Smooth muscle cell (in vitro differentiated cells): ENCODE measurements around the gene SPATA9. TPM values are rescaled to one million over a fixed set of nuclear protein-coding genes. Genes with fewer than 3 reads are reported as not detected.

Experiments used
- DNase-seq: peaks from one replicate; lab custom pipeline; 2025; ENCODE audit not compliant: unreplicated experiment; lab: John Stamatoyannopoulos, UW
- H2AFZ ChIP-seq: fragments of 200-600 bp; sonication (generic); 2 replicates; pipeline ENCODE4 v1.6.0; 2016; ENCODE audit warnings: antibody characterized with exemption, low read depth, mild to moderate bottlenecking
- H3F3A ChIP-seq: fragments of 200-600 bp; sonication (generic); 2 replicates; pipeline ENCODE4 v1.6.0; 2017; ENCODE audit warnings: antibody characterized with exemption, low read depth
- H3K27ac ChIP-seq: fragments of 200-600 bp; sonication (generic); 2 replicates; pipeline ENCODE4 v1.5.1; 2016; ENCODE audit warnings: low read depth, mild to moderate bottlenecking
- H3K27me3 ChIP-seq: fragments of 200-600 bp; sonication (generic); 2 replicates; pipeline ENCODE4 v1.6.1; 2016; ENCODE audit warnings: low read depth, mild to moderate bottlenecking
- H3K36me3 ChIP-seq: fragments of 200-600 bp; sonication (generic); 2 replicates; pipeline ENCODE4 v1.5.1; 2016; ENCODE audit warnings: low read depth
- H3K4me1 ChIP-seq: fragments of 200-600 bp; sonication (generic); 2 replicates; pipeline ENCODE4 v1.5.1; 2016; ENCODE audit warnings: low read depth
- H3K4me2 ChIP-seq: fragments of 200-600 bp; sonication (generic); 2 replicates; pipeline ENCODE4 v1.6.0; 2016; ENCODE audit warnings: mild to moderate bottlenecking
- H3K4me3 ChIP-seq: fragments of 200-600 bp; sonication (generic); 2 replicates; pipeline ENCODE4 v1.5.1; 2016; ENCODE audit warnings: mild to moderate bottlenecking
- H3K79me2 ChIP-seq: fragments of 200-600 bp; sonication (generic); 2 replicates; pipeline ENCODE4 v1.6.0; 2016; ENCODE audit warnings: low read depth, mild to moderate bottlenecking
- H3K9ac ChIP-seq: fragments of 200-600 bp; sonication (generic); 2 replicates; pipeline ENCODE4 v1.6.0; 2016; ENCODE audit warnings: low read depth
- H3K9me3 ChIP-seq: fragments of 200-600 bp; sonication (generic); replicated peaks from 2 replicates; pipeline ENCODE4 v1.5.1; 2016; ENCODE audit warnings: low read depth
- H4K20me1 ChIP-seq: fragments of 200-600 bp; sonication (generic); 2 replicates; pipeline ENCODE4 v1.6.0; 2016; ENCODE audit warnings: low read depth
- WGBS: methylation state at CpG from one replicate; pipeline ENCODE4 v1.1.7; 2016; ENCODE audit warnings: low lambda C conversion rate; 5-methylcytosine and 5-hydroxymethylcytosine counted together
- polyA plus RNA-seq: library from polyadenylated mRNA; unstranded; fragments of >200 nt; fragmentation: Nextera tagmentation; extraction: Ambion mirVana; gene quantifications from 2 replicates; pipeline ENCODE4 v1.2.1, GENCODE V29; 2016
- total RNA-seq: library from RNA; depleted of rRNA; stranded (reverse); fragments of >200 nt; gene quantifications from 2 replicates; pipeline ENCODE4 v1.2.3, GENCODE V29; 2014
- TF ChIP-seq, protein P1 (sequence below): fragments of 200-600 bp; sonication (generic); IDR thresholded peaks from 2 replicates; pipeline ENCODE4 v1.5.1; 2017; ENCODE audit warnings: borderline replicate concordance, mild to moderate bottlenecking, antibody characterized with exemption; ENCODE audit not compliant: insufficient read depth, poor library complexity, severe bottlenecking

Gene SPATA9
- total and polyA plus RNA-seq, 2 experiments from 2014 or later, result not detected

DNA sequence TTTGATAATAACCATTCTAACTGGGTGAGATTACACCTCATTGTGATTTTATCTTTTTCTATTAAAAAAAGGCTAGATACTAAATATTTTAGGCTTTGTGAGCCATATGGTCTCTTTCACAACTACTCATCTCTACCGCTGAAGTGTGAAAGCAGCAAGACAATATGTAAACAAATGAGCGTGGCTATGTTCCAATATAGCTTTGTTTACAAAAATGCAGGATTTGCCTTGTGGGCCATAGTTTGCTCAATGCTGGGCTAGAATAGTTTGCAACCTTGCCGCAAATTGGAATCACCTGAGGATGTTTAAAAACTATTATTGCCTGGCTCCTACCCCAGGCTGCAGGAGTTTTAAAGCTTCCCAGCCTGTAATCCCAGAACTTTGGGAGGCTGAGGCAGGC is 73.1 kb downstream of the SPATA9 start:
- no peaks in the 10 kb centered on the region for H3K4me1 ChIP-seq
- DNase-seq, result no peak
- 80% methylated on average over 3 of the region's 3 CpGs for WGBS
- H3K9me3 ChIP-seq, result no peaks in the 10 kb centered on the region
- H3F3A ChIP-seq, result no peaks in the 10 kb centered on the region
- H3K36me3 ChIP-seq, result no peaks in the 10 kb centered on the region
- no peaks in the 10 kb centered on the region for H3K79me2 ChIP-seq
- no peak overlapping the region for H2AFZ ChIP-seq
- no peaks in the 10 kb centered on the region for H4K20me1 ChIP-seq
- H3K27ac ChIP-seq, result no peak overlapping the region
- no peak overlapping the region for H3K4me2 ChIP-seq
- H3K9ac ChIP-seq, result no peak overlapping the region
- no peak overlapping the region for H3K4me3 ChIP-seq
- no peaks in the 10 kb centered on the region for H3K27me3 ChIP-seq
- TF ChIP-seq, protein P1, sequence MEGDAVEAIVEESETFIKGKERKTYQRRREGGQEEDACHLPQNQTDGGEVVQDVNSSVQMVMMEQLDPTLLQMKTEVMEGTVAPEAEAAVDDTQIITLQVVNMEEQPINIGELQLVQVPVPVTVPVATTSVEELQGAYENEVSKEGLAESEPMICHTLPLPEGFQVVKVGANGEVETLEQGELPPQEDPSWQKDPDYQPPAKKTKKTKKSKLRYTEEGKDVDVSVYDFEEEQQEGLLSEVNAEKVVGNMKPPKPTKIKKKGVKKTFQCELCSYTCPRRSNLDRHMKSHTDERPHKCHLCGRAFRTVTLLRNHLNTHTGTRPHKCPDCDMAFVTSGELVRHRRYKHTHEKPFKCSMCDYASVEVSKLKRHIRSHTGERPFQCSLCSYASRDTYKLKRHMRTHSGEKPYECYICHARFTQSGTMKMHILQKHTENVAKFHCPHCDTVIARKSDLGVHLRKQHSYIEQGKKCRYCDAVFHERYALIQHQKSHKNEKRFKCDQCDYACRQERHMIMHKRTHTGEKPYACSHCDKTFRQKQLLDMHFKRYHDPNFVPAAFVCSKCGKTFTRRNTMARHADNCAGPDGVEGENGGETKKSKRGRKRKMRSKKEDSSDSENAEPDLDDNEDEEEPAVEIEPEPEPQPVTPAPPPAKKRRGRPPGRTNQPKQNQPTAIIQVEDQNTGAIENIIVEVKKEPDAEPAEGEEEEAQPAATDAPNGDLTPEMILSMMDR, result no peak

Other genes with a start within 250 kb of the SPATA9 start
- 94.9 and 127 TPM in 2 replicates for gene SKIC3, start 128.0 kb downstream of the SPATA9 start, total RNA-seq
- 34.3 and 48.4 TPM in 2 replicates for gene SKIC3, start 128.0 kb downstream of the SPATA9 start, polyA plus RNA-seq
- 18.8 and 23.9 TPM in 2 replicates for gene ARSK, start 127.9 kb downstream of the SPATA9 start, total RNA-seq
- gene ARSK, start 127.9 kb downstream of the SPATA9 start, polyA plus RNA-seq, result 12.1 and 15.3 TPM in 2 replicates
- gene GPR150, start 62.9 kb downstream of the SPATA9 start, total RNA-seq, result 0.04 TPM in 1 of 2 replicates, not detected in the other
- 0.13 and 0.77 TPM in 2 replicates for gene GPR150, start 62.9 kb downstream of the SPATA9 start, polyA plus RNA-seq
- gene RFESD, start 36.2 kb downstream of the SPATA9 start, total RNA-seq, result 0.45 and 6.8 TPM in 2 replicates
- gene RFESD, start 36.2 kb downstream of the SPATA9 start, polyA plus RNA-seq, result 3.6 and 8.2 TPM in 2 replicates
- gene RHOBTB3, start 48.3 kb upstream of the SPATA9 start, total RNA-seq, result 213 and 223 TPM in 2 replicates
- gene RHOBTB3, start 48.3 kb upstream of the SPATA9 start, polyA plus RNA-seq, result 127 and 178 TPM in 2 replicates
- 50.8 and 81.2 TPM in 2 replicates for gene GLRX, start 139.7 kb upstream of the SPATA9 start, total RNA-seq
- gene GLRX, start 139.7 kb upstream of the SPATA9 start, polyA plus RNA-seq, result 87.7 and 95.7 TPM in 2 replicates